Mammary epithelial cell (primary cell): Measurements from ENCODE around the gene COX6A1.

Experiments
- CTCF ChIP-seq, 2 donors: IDR thresholded peaks in 1 of 2; conservative IDR thresholded peaks in 1 of 2; 2 replicates each; pipeline ENCODE4 v1.5.1; 2011 to 2012; ENCODE audit warnings: inconsistent platforms in 2 of 2, low read length in 2 of 2, mild to moderate bottlenecking in 2 of 2, control low read depth in 1 of 2, low read depth in 1 of 2; ENCODE audit not compliant: insufficient read depth in 1 of 2; ENCODE audit errors: extremely low read depth in 1 of 2
- EZH2 ChIP-seq: IDR thresholded peaks from 2 replicates; pipeline ENCODE4 v1.6.1; 2012; ENCODE audit warnings: low read length, inconsistent platforms, borderline replicate concordance

GRCh38 chr12:120406069-120406468 is 31.8 kb upstream of the COX6A1 start:
- TF ChIP-seq CTCF (conservative IDR thresholded peaks at IDR 0.05 in 1 of 2, IDR thresholded peaks at IDR 0.05 in 1 of 2; ENCODE audit: extremely low read depth in 1 of 2, insufficient read depth in 1 of 2, low read depth in 1 of 2, low read length in 2 of 2) (no peak), EZH2 (no peak)
